NCI-H1436 treated with DMSO at 0.1 percent for 48 hours (cell line): ENCODE results near the gene SMARCD1.

Experiments
- DNase-seq: peaks from one replicate; lab custom pipeline; 2025; lab: John Stamatoyannopoulos, UW

SMARCD1 gene

DNA sequence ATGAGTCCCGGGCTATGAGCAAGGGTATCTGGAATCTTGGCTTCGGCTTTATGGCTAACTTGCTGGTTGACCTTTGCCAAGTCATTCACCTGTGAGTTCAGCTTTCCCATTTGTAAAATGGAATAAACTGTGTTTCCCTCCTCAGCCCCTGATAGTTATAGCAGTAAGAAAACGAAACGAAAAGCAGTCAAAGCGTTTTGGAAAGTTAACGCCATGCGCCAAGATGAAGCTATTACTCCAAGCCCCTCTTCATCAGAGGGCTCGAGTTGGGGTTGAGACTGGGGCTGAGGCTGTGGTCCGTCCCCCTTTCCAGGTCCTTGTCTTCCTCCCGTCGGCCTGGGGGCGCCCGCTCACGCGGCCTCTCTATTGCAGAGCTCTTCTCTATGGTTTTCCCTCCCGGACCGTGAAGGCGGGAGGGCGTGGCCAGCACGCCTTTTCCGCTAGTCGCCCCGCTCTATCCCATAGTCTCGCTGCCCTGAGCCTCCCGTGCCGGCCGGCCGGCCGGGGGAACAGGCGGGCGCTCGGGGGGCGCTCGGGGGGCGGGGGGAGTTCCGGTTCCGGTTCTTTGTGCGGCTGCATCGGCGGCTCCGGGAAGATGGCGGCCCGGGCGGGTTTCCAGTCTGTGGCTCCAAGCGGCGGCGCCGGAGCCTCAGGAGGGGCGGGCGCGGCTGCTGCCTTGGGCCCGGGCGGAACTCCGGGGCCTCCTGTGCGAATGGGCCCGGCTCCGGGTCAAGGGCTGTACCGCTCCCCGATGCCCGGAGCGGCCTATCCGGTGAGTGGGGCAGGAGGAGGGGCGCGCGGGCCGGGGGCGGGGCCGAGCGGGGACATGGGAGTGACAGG is at the start of gene SMARCD1:
TSS of gene SMARCD1 (plus strand) at position 568 of the 840 bp plus-strand sequence. CDS start at position 596, 28 bp downstream.
- DNase-seq: peak; percentile 80

DNA sequence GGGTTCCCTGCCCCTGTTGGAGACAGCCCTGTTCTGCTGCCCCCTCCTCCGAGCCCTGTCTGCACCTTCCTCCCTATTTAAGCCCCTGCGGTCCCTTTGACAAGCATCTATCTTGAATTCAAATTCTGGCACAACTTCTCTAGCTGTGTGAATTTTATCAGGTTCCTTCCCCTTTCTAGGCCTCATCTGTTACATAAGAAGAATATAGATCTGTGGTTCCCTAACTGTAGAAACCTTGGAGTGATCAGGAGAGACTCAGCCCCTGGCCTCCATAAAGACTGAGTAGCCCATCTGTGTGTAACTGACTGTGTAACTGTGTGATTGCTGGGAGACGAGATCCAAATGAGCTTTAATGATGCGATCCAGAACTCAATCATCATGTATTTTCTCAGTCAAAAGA is 46.8 kb upstream of the SMARCD1 start:
- no peak for DNase-seq

DNA sequence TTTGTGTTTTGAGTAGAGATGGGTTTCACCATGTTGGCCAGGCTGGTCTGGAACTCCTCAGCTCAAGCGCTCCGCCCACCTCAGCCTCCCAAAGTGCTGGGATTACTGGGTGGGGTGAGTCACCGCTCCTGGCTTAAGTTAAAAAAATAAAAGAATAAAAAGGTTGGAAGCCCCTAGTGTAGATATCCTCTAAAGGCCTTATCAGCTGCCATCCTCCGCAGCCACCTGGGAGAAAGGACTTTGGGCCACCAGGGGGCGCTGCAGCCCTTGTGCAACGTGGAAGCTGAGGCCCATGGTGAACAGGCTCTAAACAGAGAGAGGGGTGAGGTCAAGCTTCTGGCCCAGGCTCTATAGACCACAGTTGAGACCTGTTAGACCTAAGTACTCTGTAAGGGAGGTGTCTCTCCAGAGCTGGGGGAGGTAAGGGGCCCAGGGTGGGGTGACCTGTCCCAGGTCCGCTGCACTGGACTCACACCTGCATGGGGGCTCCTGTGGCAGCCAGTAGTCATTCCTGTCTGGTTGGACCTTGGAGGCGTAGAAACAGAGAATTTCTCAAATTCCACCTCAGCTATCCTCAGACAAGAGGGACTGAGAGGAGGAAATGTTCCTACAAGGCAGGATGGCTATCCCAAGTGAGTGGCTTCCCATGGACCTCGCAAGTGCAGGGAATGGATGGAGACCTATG is 45.8 kb upstream of the SMARCD1 start:
- DNase-seq: no peak

DNA sequence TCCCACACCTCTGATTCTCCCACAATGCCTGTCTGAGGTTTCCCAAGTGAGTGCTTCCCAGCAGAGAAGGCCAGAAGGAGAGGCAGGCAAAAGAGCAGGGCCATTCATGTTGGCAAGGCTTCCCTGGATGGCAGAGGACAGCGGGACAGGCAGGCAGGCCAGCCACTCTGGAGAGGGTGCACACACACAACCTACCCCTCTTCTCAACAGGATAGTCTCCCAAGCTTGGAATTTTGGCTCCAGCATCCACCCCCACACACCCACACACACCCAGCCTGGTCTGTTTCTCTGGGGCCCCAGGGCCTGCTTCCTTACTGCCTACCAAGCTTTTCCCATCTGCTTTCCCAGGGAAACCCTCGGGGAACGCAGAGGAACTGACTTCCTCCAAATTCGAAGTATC is 44.5 kb upstream of the SMARCD1 start:
- DNase-seq: no peak

DNA sequence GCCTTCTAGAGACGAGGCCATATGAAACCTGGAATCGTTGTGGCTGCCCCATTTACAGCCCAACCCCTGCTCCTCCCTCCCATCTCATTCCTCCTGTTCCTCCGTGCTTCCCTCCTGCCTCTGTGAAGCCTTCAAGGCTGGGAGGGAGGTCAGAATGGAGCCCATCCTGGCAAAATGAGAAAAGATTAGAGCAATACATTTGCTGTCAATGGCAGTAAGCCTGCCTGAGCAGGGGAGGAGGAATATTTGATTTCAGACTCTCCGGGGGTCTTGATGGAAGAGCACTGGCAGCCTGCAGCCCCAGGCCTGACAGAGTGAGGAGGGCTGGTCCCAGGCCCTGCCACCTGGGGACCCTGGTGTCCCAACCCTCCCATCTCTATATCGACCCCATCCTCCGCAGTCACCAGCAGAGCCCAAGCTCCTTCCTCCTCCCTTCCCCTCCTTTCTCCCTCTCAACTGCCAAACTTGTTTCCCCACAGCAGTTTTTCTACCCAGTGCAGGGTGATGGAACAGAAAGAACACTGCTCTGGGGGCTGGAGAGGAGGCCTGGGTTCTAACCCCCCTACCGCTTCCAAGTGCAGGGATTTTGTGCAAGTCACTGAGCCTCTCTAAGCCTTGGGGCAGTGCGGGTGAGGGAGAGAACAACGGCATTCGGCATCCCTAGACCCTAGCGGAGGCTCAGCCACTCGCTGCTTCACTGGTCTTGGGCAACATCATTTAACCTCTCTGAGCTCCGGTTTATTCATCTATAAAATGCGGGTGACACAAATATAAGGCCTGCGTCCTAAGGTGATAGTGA is 43.9 kb upstream of the SMARCD1 start:
- DNase-seq: no peak

DNA sequence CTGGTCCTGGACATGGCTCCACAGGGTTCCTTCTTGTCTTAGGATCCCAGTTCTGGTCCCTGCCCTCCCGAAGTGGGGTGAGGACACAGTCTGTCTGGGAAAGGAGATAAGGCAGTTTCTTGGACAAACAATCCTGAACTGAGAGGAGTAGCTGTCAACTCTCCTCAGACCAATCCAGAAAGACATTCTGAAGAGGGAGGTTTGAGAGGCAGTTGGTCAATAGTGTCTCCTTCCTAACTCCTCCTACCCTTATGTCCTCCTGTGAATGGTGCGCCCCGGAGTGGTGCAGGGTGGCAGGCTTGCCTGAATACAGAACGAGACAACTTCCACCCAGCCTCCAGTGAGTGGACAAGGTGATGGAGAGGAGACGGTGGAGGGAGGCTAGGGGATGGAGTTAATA is 43.2 kb upstream of the SMARCD1 start:
- no peak for DNase-seq

DNA sequence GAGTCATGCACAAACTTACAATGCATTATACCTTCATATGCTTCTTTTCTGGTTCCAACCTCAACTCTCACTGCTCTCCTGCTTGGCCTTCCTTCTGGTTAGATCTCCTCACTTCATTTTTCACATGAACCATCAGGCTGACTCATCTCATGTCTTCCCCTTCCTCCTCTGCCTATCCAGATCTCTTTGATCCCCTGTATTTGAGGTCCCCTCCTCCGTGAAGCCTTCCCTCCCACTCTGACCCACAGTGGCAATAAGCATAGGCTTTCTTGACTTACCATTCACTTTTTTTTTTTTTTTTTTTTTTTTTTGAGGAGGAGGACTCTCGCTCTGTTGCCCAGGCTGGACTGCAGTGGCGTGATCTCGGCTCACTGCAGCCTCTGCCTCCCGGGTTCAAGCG is 42.4 kb upstream of the SMARCD1 start:
- no peak for DNase-seq

DNA sequence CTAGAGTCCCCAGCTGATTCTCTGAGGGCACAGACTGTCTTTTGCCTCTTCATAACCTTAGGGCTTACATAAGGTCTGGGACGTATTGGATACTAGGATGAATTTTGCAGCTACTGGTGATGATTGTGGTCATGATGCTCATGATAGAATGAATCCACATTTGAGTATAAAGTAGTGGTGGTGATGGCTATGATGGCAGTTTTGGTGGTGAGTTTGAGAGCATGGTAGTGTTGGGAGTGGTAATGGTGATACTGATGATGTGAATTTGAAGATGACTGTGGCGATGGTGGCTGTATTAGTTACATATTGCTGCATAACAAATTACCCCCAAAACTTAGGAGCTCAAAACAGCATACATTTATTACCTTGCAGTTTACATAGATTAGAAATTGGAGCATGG is 41.8 kb upstream of the SMARCD1 start:
- DNase-seq: no peak

DNA sequence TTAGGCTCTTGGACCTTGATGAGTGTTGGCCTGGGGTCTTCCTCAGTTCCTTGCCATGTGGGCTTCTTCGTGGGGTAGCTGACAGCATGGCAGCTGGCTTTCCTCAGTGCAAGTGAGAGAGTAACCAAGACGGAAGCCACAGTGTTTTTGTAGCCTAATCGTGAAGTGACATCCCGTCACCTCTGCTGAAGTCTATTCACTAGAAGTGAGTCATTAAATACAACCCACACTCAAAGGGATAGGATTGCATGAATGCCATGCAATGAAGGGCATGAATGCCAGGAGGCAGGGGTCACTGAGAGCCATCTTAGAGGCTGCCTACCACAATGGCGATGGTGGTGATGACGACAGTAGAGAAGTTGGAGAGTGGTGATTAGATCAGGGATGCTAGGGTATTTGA is 41.3 kb upstream of the SMARCD1 start:
- no peak for DNase-seq

DNA sequence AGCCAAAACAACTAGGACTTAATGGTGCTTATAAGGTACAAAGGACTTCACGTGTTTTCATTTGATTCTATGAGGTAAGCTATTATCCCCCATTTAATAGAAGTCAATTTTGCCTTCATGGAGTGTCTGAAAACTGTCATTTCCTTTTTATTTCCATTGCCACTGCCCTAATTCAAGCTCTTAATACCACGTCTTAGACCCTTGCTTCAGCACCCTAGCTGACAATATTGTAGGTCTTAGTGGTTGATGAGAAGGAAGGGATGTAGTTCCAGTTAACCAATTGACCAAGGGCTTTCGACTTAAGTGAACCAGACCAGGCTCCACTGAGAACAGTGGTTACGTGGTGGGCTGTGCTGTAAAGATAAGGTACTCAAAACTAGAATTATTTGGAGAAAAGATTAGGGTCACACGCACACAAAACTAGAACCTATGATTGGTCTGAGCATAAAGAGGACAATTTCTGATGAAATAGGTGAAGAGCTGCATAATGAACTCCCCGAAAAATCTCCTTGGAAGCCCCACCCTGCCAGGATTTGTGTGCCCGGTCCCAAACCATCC is 37.4 kb upstream of the SMARCD1 start:
- DNase-seq: no peak

DNA sequence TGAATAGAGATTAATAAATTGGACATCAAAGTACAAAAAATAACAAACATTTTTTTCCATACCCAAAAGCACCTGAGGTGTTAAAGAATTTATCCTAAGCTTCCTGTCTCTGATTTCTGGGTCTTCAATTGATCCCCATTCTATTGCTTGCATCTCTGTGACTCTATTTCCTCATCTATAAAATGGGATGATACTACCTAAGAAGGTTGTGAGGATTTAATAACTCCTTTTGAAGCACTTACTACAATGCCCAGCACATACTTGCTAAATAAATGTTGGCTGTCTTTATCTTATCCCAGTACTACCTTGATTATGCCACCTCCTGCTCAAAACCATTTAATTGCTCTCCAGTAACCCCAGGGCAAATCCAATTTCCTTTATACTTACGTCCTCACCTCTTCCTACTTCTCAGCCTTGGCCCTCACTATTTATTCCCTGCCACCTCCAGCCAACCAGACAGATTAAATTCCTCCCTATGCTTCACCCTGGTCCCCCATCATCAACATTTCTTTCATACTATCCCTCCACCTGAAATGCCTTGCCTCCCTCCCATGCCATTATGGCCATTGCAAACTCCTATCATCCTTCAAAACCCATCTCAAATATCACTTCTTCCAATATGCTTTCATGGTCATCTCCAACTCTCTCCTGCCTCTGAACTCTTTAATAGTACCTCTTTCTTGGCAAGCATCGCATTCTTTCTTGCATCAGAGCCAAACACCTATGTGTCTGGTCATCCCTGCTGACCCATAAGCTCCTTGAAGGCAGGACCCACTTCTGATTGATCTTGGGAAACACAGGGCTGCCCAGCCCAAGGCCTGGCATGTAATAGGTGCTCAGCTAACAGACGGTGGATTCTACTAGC is 35.7 kb upstream of the SMARCD1 start:
- no peak for DNase-seq

DNA sequence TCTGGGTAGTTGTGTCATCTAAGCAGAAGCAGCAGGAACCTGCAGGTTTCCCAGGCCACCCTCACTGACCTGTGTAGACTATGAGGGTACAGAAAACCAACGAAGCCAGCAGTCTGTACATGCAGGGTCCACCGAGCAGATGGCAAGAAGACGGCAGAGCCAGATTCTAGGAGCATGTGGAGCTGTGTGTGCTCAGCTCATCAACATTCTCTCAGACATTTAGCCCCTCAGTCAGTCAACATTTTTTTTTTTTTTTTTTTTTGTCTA is 35.1 kb upstream of the SMARCD1 start:
- DNase-seq: no peak

DNA sequence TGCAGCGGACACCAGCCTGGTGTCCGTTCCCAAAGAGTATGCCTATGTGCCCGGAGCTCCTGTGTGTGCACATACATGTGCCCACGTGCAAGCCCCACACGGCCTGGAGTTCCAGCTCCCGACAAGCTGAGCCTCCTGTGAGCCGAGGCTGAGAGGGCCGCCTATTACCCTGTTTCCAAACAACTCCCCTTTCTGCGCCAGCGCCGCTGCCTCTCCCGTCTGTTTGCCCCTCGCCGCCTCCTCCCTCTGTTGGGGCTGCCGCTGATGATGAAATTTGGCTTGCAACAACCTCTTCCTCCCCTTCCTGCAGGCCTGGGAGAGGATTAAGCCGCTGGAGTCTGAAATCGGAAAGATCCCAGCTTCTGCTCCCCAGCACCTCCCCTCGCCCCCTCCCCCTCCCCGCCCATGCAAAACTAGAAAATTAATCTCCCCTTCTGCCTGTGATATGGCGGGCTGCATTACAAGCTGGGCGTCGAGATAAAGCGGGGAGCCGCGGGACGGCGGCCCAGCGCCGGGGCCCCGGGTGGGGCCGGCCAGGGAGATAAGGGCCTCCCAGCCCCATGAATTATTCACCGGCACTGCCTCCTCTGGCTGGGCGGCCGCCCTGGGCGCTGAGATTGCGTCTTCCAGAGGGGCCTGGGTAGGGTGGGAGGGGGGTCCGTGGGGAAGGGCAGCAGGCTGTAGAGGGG is 34.6 kb upstream of the SMARCD1 start:
- no peak for DNase-seq

DNA sequence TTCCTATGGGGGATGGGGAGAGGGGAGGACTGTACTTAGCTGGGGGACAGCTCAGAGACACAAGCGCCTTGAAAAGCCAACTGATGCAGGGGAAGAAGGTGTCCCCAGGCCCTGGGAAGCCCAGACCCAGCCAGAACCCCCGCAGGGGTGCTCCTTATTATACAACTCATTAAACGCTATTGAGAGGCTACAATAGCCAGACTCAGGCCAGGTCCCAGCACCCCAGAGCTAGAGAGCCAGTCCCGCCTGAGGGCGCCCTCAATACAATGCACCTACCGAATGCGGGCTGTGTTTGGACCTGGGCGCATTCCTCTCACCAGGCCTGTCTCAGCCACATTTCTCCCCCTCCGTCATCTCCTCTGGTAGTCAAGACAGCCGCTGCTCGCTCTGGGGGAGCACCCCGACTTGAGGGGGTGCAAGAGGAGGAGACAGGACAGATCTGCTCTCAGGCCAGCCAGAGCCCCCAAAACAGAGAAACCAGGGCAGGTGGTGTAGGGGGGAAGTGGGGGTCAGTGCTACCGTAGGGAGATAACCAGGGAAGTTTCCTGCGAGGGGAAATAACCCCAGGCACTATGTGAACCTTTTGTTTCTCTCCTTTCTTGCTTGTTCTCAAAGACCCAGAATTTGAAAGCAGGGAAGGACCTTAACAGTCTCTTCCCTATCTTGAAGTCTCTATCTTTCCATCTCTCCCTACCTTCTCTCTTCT is 33.9 kb upstream of the SMARCD1 start:
- DNase-seq: no peak

DNA sequence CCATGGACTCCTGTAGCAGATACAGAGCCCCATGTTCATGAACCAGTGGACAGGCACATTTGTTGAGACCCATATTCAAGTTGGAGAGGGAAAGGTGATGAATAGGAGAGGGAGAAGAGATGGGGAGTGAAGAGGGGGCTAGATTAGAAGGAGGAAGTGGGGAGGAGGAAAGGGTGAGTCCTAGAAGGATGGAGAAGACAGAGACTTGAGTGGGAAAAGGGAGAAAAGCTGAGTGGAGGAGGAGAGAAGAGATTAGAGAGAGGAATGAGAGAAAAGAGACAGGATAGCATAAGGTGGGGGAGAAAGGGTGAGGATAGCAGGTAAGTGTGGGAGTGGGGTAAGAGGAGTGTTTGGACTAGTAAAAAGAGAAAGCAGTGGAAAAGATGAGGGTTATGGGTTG is 32.6 kb upstream of the SMARCD1 start:
- no peak for DNase-seq

DNA sequence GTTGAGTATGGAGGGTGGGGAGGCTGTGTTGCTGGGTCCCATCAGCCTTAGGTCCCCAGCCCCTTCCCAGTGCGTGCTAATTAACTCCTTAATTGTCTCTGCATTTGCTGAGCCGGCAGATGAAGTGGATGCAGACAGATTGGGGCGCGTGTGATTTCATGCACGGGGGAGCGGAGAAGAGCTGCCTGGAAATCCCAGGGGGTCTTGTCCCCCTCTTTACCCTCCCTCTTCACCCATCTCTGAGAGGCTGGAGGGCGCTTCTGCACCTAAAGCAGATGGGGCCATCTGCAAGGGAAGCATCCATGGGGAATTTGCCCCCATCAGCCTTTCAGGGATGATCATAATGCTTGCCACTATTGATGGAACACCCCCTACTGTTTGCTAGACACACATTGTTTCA is 32.2 kb upstream of the SMARCD1 start:
- no peak for DNase-seq

DNA sequence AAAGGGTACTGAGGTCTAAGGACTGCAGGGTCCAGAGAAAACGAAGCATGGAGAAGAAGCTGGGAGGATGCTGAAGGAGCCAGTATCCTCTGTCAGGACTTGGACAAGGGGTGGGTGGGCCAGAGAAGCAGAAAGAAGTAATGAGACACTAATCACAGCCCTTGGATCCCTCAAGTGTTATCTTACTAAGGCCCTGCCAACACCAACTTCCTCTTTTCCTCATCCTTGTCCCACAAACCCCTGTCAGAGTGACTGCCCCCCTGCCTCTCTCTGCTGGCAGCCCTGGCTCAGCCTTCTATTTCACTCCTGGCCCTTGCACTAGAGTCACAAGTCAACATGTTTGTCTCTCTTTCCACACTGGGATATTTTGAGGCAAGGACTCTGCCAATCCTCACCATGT is 31.6 kb upstream of the SMARCD1 start:
- no peak for DNase-seq

DNA sequence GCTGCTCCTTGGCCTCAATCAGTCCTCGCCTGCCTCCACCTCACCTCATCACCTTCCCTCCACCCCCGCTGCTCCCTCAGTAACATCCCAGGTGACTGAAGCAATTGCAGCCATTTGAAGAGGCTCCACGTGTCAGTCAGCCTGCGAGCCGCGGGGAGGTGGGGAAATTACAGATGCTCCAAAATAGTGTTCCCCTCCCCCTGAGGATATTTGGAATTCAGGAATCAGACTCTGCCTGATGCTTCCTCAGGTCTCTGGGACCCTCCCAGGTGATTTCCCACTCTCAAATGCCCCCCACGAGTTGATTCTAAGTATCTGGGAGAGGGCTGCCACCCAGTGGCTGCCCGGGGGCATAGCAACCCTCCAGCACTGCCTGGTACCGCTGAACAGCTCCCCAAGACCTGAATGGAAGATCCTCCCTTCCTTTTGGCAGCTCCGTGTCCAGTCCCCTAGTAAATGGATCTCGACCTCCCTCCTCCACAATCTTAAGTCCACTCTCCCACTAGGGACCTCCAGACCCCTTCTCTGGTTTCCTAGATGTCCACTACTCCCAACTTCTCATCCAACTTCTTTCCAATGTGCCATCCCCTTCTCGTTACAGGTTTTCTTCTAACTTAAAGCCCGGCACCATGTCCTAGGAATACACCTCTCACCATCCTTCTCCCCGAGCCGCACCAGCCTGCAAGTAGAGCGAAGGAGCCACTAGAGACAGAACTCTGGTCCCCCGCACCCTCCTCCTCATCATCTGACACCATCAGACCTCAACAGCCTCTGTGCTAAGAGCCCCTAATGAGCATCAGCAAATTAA is 29.1 kb upstream of the SMARCD1 start:
- no peak for DNase-seq

DNA sequence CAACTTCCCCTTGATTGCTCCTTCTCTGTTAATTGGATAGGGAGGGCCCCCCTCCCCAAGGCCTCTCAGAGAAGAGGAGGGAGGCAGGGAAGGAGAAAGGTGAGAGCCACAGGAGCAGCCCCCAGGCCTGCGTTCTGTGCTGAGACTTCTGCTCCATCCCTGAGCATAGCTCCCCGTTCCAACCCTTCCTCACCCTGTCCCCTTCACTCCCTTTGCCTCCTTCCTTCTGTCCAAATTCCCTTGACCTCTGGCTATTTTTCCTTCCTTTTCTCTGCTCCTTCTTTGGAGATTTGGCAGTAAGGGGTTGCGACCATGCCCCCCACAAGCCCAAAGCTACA is 28.5 kb upstream of the SMARCD1 start:
- DNase-seq: no peak
